Upper lobe of right lung (tissue), 1 donor: ENCODE measurements around the gene RGS14. TPM values are rescaled to one million over a fixed set of nuclear protein-coding genes. Genes with fewer than 3 reads are reported as not detected.
A peak's percentile ranks its signal among the peaks of the same experiment; 100 is the strongest.

ENCODE experiments used
- ATAC-seq: fragments of 200-7000 bp; cut with Tn5 transposase; one replicate; pipeline ENCODE4 v1.9.1; 2020; ENCODE audit warnings: mild to moderate bottlenecking, moderate library complexity
- DNase-seq: peaks from one replicate; pipeline ENCODE4 v3.0.0-alpha.2; 2020
- H3K27ac ChIP-seq: fragments of 200-600 bp; one replicate; pipeline ENCODE4 v1.8.0; 2022
- H3K27me3 ChIP-seq: fragments of 200-600 bp; one replicate; pipeline ENCODE4 v1.8.0; 2022; ENCODE audit warnings: mild to moderate bottlenecking
- H3K36me3 ChIP-seq: fragments of 200-600 bp; one replicate; pipeline ENCODE4 v1.8.0; 2022
- H3K4me1 ChIP-seq: fragments of 200-600 bp; one replicate; pipeline ENCODE4 v1.8.0; 2022
- H3K4me3 ChIP-seq: fragments of 200-600 bp; one replicate; pipeline ENCODE4 v1.8.0; 2022; ENCODE audit warnings: mild to moderate bottlenecking
- H3K9me3 ChIP-seq: fragments of 200-600 bp; one replicate; pipeline ENCODE4 v1.8.0; 2022
- CTCF ChIP-seq: fragments of 200-600 bp; IDR thresholded peaks from one replicate; pipeline ENCODE4 v1.8.0; 2022; ENCODE audit warnings: antibody characterized with exemption
- intact Hi-C: fragments of 100-400 bp; cut with DNase I; formaldehyde crosslinking; loops from one replicate; pipeline ENCODE4 v1.11.0; 2022
- total RNA-seq: library from RNA; stranded (reverse); fragmentation: NEBNext Ultra II Directional; extraction: Animal tissue kit (Norgen Biotek cat#: 25700); gene quantifications from one replicate; pipeline ENCODE4 v1.2.1, GENCODE V29; 2021
- donor health status: DM: no; HTN: yes; CAD: no; lungs with severe emphysema.

RGS14 gene
- total RNA-seq, 1 donor from 2014 or later: 17.5 TPM

- no peaks in the 10 kb centered on the region for H3K36me3 ChIP-seq
- H3K4me3 ChIP-seq: no peak overlapping the region
- H3K4me1 ChIP-seq: peaks cover 20% of the 10 kb centered on the region
- DNase-seq (peak; percentile 45), ATAC-seq (no peak)
- no peak overlapping the region for H3K27ac ChIP-seq
- no peaks in the 10 kb centered on the region for H3K9me3 ChIP-seq
- no peak for TF ChIP-seq CTCF
- intact Hi-C loops: no loop called here
- no peaks in the 10 kb centered on the region for H3K27me3 ChIP-seq
These were observed 42.3 kb upstream of the RGS14 start for GRCh38 chr5:177315411-177315810.

GRCh38 chr5:177316005-177316404 is 41.7 kb upstream of the RGS14 start:
- intact Hi-C loops: no loop called here
- TF ChIP-seq CTCF: no peak

GRCh38 chr5:177317959-177318377 is 39.8 kb upstream of the RGS14 start:
- Histone ChIP-seq H3K4me3 (no peak overlapping the region), H3K36me3 (no peaks in the 10 kb centered on the region), H3K9me3 (no peaks in the 10 kb centered on the region), H3K27me3 (no peaks in the 10 kb centered on the region), H3K27ac (no peak overlapping the region), H3K4me1 (no peaks in the 10 kb centered on the region)
- intact Hi-C loops: no loop called here
- ATAC-seq: peak; percentile 81
- DNase-seq: peak; percentile 75
- peak; percentile 88 for TF ChIP-seq CTCF

More at GRCh38 chr5:177316005-177316404, 41.7 kb upstream of the RGS14 start:
- no peak overlapping the region for H3K4me3 ChIP-seq
- ATAC-seq: no peak
- H3K36me3 ChIP-seq: no peaks in the 10 kb centered on the region
- no peak overlapping the region for H3K27ac ChIP-seq
- H3K27me3 ChIP-seq: no peaks in the 10 kb centered on the region
- no peaks in the 10 kb centered on the region for H3K9me3 ChIP-seq
- H3K4me1 ChIP-seq: peaks cover 14% of the 10 kb centered on the region
- no peak for DNase-seq

GRCh38 chr5:177319913-177320588 is 37.7 kb upstream of the RGS14 start:
- Histone ChIP-seq H3K27ac (no peak overlapping the region), H3K27me3 (no peaks in the 10 kb centered on the region), H3K4me3 (no peak overlapping the region), H3K36me3 (no peaks in the 10 kb centered on the region), H3K9me3 (no peaks in the 10 kb centered on the region), H3K4me1 (no peaks in the 10 kb centered on the region)
- intact Hi-C loops: no loop called here
- ATAC-seq (peak; percentile 38), DNase-seq (peak; percentile 56)
- no peak for TF ChIP-seq CTCF

- H3K36me3 ChIP-seq: no peaks in the 10 kb centered on the region
These were observed 36.8 kb upstream of the RGS14 start for GRCh38 chr5:177320879-177321278.

More at GRCh38 chr5:177320879-177321278, 36.8 kb upstream of the RGS14 start:
- DNase-seq (peak; percentile 56), ATAC-seq (peak; percentile 75)
- no peaks in the 10 kb centered on the region for H3K9me3 ChIP-seq
- no peak for TF ChIP-seq CTCF
- no peaks in the 10 kb centered on the region for H3K4me1 ChIP-seq
- intact Hi-C loops: no loop called here
- H3K27ac ChIP-seq: no peak overlapping the region
- no peaks in the 10 kb centered on the region for H3K27me3 ChIP-seq
- no peak overlapping the region for H3K4me3 ChIP-seq
